Activated naive CD8-positive, alpha-beta T cell treated with anti-CD3 and anti-CD28 coated beads, Interleukin-2, amount 10 ng/mL, durations not matched to agents 7 days and 5 days (primary cell): ENCODE data around the gene ZNF407. TPM values are rescaled to one million over a fixed set of nuclear protein-coding genes. Genes with fewer than 3 reads are reported as not detected.

Experiments
- ATAC-seq: fragments of 150-1000 bp; cut with Tn5 transposase; one replicate; pipeline ENCODE4 v1.10.0; 2021; ENCODE audit warnings: low read depth, moderate library complexity
- POLR2A ChIA-PET: fragments of 350-600 bp; sonication (Branson Sonifier 250); formaldehyde crosslinking; loops from one replicate; lab custom pipeline; 2021; ENCODE audit warnings: antibody characterized with exemption; lab: Charles Lee
- DNase-seq: peaks from one replicate; pipeline ENCODE4 v3.0.0; 2021
- H3K27ac Mint-ChIP-seq: one replicate; pipeline ENCODE4 v1.8.0; 2022; ENCODE audit warnings: mild to moderate bottlenecking, mixed read lengths
- H3K27me3 Mint-ChIP-seq: one replicate; pipeline ENCODE4 v1.8.0; 2022; ENCODE audit warnings: mild to moderate bottlenecking, moderate library complexity, mixed read lengths
- H3K36me3 Mint-ChIP-seq: one replicate; pipeline ENCODE4 v1.8.0; 2021; ENCODE audit warnings: mild to moderate bottlenecking, mixed read lengths
- H3K4me1 Mint-ChIP-seq: one replicate; pipeline ENCODE4 v1.8.0; 2021; ENCODE audit warnings: mixed read lengths
- H3K4me3 Mint-ChIP-seq: one replicate; pipeline ENCODE4 v1.8.0; 2022; ENCODE audit warnings: mild to moderate bottlenecking, moderate library complexity, mixed read lengths
- H3K9me3 Mint-ChIP-seq: one replicate; pipeline ENCODE4 v1.8.0; 2021; ENCODE audit warnings: mixed read lengths
- total RNA-seq, 2 experiments: library from RNA; stranded (reverse); gene quantifications; one replicate each; pipeline ENCODE4 v1.2.3, GENCODE V29; 2021

The ZNF407 gene
- total RNA-seq, 2 experiments from 2014 or later: 16.9 to 17.1 TPM

DNA sequence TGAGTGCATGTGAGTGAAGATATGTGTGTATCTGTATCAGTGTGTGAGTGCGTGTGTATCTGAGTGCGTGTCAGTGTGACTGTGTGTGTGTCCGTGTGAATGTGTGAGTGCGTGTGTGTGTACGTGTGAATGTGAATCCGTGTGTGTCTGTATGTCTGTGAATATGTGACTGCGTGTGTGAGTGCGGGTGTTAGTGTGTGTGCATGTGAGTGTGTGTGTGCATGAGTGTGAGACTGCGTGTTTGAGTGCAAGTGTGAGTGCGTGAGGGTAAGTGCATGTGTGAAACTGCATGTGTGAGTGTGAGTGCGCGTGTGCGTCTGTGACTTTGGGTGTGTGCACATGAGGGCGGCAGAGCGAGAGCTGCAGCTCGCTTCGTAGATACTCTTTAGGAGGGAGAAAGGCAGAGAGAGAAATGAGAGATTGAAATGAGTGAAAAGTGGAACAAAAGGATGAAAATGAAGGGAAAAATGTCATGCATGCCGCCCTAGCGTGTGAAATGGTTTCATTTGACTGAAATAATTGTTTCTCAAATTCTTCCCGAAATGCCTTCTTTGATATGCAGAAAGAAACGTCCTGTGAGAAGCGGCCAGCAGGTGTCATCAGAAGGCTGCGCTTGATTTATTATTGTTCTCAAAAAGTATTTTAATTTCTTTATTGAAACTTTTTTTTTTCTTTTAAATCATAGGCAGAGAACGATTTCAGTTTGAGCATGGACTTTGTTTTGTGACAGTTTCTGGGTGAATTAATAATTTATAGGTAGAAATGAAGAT lies 25.6 kb downstream of the ZNF407 start:
- H3K27ac Mint-ChIP-seq: no peak overlapping the region
- no peaks in the 10 kb centered on the region for H3K27me3 Mint-ChIP-seq
- peaks cover 5% of the 10 kb centered on the region for H3K4me1 Mint-ChIP-seq
- no peaks in the 10 kb centered on the region for H3K36me3 Mint-ChIP-seq
- POLR2A ChIA-PET: no interaction called here
- ATAC-seq (no peak), DNase-seq (no peak)
- no peaks in the 10 kb centered on the region for H3K9me3 Mint-ChIP-seq
- H3K4me3 Mint-ChIP-seq: no peak overlapping the region

DNA sequence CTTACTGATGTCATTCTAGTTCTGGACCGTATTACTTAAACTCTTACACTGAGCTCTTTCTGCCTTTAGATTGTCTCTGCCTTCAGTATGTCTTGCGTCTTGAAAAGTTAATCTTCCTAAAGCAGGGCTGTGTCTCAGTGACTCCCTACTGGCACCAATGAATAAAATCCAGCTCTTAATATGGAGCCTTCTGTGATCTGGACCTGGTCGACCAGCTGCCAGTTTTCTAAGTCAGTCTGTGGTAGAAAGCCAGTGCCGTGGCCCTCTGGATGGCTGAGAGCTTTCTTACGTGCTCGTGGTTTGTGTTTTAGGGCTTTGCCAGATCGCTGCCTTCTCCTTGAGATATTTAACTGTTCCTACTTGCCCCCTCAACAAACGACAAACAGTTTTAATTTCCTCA lies 26.8 kb downstream of the ZNF407 start:
- Mint-ChIP-seq H3K4me3 (no peak overlapping the region), H3K4me1 (peaks cover 5% of the 10 kb centered on the region), H3K27ac (no peak overlapping the region), H3K9me3 (no peaks in the 10 kb centered on the region), H3K36me3 (peaks cover 1% of the 10 kb centered on the region), H3K27me3 (no peaks in the 10 kb centered on the region)
- DNase-seq: no peak
- POLR2A ChIA-PET: interaction anchor here (0.7 kb wide), 1 partner anchor 42 kb away, joined by 3 read pairs; no protein-coding TSS in a partner anchor
- ATAC-seq: no peak

- ATAC-seq (no peak), DNase-seq (no peak)
- Mint-ChIP-seq H3K27ac (no peak overlapping the region), H3K4me3 (no peak overlapping the region), H3K4me1 (peaks cover 5% of the 10 kb centered on the region), H3K36me3 (peaks cover 1% of the 10 kb centered on the region), H3K9me3 (no peaks in the 10 kb centered on the region), H3K27me3 (no peaks in the 10 kb centered on the region)
- POLR2A ChIA-PET: no interaction called here
Measured at GRCh38 chr18:74625157-74625556, 27.5 kb downstream of the ZNF407 start.

DNA sequence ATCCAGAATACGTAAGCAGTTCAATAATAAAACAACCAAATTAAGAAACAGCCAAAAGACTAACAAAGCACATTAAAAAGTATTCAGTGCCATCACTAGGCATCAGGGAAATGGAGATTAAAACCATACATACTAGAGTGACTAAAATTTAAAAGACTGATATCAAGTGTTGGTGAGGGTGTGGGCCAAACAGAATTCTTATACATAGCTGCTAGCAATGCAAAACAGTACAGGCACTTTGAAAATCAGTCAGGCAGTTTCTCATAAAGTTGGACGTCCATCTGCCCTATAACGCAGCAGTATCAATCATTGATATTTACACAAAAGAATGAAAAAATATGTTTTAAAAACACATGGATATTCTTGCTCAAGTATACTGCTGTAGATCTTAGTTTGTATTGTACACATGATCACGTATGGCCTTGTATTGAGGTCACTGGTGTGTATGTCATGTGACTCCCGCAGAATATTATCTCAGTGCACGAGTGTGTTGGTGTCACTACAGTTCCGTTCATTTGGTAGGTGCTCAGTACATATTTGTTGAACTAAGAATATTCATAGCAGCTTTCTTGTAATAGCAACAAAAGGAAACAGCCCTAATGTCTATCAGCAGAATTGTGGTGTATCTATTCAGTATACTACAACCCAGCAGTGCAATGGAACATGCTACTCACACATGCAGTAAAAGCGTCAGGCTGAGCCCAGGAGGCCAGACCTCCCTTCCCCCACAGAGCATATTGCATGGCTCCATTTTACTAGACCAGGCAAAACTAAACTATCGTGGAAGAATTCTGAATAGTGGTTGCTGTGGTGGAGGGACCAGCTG lies 28.6 kb downstream of the ZNF407 start:
- Mint-ChIP-seq H3K27ac (no peak overlapping the region), H3K9me3 (no peaks in the 10 kb centered on the region), H3K4me1 (peaks cover 9% of the 10 kb centered on the region), H3K36me3 (peaks cover 1% of the 10 kb centered on the region), H3K27me3 (no peaks in the 10 kb centered on the region), H3K4me3 (no peak overlapping the region)
- DNase-seq: no peak
- ATAC-seq: no peak
- POLR2A ChIA-PET: no interaction called here

DNA sequence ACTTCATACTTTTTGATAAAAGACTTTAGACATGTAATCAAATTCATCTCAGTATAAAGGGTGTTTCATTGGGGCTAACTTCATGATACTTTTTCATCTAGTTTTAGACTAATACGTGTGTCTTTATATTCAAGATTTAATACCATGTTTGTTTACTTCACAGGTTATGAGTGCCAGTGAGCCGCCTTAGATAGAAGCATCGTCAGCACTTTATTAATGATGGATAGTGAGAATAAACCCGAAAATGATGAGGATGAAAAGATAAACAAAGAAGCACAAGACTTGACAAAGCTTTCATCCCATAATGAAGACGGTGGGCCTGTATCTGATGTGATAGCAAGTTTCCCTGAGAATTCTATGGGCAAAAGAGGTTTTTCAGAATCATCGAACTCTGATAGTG lies 33.1 kb downstream of the ZNF407 start:
- peaks cover 23% of the 10 kb centered on the region for H3K4me1 Mint-ChIP-seq

DNA sequence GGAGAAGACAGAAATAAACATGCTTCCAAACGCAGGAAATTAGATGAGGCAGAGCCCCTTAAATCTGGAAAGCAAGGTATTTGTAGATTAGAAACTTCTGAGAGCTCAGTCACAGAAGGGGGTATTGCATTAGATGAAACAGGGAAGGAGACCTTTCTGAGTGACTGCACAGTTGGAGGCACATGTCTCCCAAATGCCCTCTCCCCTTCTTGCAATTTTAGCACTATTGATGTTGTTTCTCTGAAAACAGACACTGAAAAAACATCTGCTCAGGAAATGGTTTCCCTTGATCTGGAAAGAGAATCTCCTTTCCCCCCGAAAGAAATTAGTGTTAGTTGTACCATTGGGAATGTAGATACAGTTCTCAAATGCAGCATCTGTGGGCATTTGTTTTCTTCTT lies 33.5 kb downstream of the ZNF407 start:
- H3K4me1 Mint-ChIP-seq: peaks cover 23% of the 10 kb centered on the region
- peak overlapping the region; percentile 81 for H3K4me3 Mint-ChIP-seq
- peak; percentile 23 for ATAC-seq

More for the DNA sequence above, 33.1 kb downstream of the ZNF407 start:
- Mint-ChIP-seq H3K27ac (peak overlapping the region; percentile 95), H3K27me3 (no peaks in the 10 kb centered on the region), H3K36me3 (peaks cover 16% of the 10 kb centered on the region), H3K9me3 (no peaks in the 10 kb centered on the region), H3K4me3 (peak overlapping the region; percentile 34)
- DNase-seq (no peak), ATAC-seq (no peak)
- POLR2A ChIA-PET: interaction anchor here (1.2 to 1.5 kb wide), 2 partner anchors 34 to 440 kb away, joined by 3 to 4 read pairs; no protein-coding TSS in a partner anchor

DNA sequence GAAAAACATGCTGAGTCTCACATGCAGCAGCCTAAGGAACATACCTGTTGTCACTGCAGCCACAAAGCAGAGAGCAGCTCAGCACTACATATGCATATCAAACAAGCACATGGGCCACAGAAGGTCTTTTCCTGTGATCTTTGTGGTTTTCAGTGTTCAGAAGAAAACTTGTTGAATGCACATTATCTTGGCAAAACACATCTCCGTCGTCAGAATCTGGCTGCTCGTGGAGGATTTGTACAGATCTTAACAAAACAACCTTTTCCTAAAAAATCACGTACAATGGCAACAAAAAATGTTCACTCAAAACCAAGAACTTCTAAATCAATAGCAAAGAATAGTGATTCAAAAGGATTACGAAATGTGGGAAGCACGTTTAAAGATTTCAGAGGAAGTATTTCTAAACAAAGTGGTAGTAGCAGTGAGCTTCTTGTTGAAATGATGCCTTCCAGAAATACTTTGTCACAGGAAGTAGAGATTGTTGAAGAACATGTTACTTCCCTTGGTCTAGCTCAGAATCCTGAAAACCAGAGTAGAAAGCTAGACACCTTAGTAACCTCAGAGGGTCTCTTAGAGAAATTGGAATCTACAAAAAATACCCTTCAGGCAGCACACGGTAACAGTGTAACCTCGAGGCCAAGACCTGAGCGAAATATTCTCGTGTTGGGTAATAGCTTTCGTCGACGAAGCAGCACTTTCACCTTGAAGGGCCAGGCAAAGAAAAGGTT lies 34.1 kb downstream of the ZNF407 start:
- H3K9me3 Mint-ChIP-seq: no peaks in the 10 kb centered on the region
- peaks cover 23% of the 10 kb centered on the region for H3K4me1 Mint-ChIP-seq
- DNase-seq: no peak
- peaks cover 16% of the 10 kb centered on the region for H3K36me3 Mint-ChIP-seq
- peak; percentile 87 for ATAC-seq
- peak overlapping the region; percentile 95 for H3K27ac Mint-ChIP-seq
- POLR2A ChIA-PET: interaction anchor here (1.0 to 1.7 kb wide), 4 partner anchors 33 to 577 kb away, joined by 3 to 10 read pairs (median 4); partner anchors contain the start of gene PTGR3
- peak overlapping the region; percentile 81 for H3K4me3 Mint-ChIP-seq
- H3K27me3 Mint-ChIP-seq: no peaks in the 10 kb centered on the region

More for the DNA sequence above, 33.5 kb downstream of the ZNF407 start:
- Mint-ChIP-seq H3K9me3 (no peaks in the 10 kb centered on the region), H3K27ac (peak overlapping the region; percentile 95), H3K27me3 (no peaks in the 10 kb centered on the region), H3K36me3 (peaks cover 16% of the 10 kb centered on the region)
- DNase-seq: no peak
- POLR2A ChIA-PET: interaction anchor here (1.0 to 1.6 kb wide), 3 partner anchors 33 to 440 kb away, joined by 3 to 10 read pairs (median 3); no protein-coding TSS in a partner anchor

DNA sequence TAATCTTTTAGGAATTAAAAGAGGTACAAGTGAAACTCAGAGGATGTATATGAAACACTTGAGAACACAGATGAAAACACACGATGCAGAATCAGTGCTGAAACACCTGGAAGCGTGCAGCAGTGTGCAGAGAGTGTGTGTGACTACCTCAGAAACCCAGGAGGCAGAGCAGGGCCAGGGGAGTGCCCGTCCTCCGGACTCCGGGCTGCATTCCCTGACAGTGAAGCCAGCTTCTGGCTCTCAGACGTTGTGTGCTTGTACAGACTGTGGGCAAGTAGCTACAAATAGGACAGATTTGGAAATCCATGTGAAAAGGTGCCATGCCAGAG lies 34.6 kb downstream of the ZNF407 start:
- DNase-seq (no peak), ATAC-seq (peak; percentile 56)
- Mint-ChIP-seq H3K9me3 (no peaks in the 10 kb centered on the region), H3K36me3 (peaks cover 16% of the 10 kb centered on the region), H3K27ac (peak overlapping the region; percentile 95), H3K27me3 (no peaks in the 10 kb centered on the region), H3K4me1 (peaks cover 23% of the 10 kb centered on the region), H3K4me3 (peak overlapping the region; percentile 81)
- POLR2A ChIA-PET: interaction anchor here (1.0 to 1.7 kb wide), 4 partner anchors 34 to 577 kb away, joined by 3 to 10 read pairs (median 4); partner anchors contain the start of gene PTGR3

DNA sequence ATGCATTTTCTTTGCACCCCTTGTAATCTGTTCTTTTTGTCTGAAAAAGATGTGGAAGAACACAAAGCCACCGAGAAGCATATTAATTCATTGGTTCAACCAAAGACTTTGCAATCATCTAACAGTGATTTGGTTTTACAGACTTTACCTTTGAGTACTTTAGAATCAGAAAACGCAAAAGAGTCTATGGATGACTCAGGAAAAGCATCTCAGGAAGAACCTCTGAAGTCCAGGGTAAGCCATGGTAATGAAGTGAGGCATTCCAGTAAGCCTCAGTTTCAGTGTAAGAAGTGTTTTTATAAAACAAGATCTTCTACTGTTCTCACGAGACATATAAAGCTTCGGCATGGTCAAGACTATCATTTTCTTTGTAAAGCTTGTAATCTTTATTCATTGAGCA lies 35.2 kb downstream of the ZNF407 start:
- Mint-ChIP-seq H3K36me3 (peaks cover 16% of the 10 kb centered on the region), H3K27ac (peak overlapping the region; percentile 95), H3K9me3 (no peaks in the 10 kb centered on the region), H3K4me3 (no peak overlapping the region), H3K27me3 (no peaks in the 10 kb centered on the region), H3K4me1 (peaks cover 21% of the 10 kb centered on the region)
- DNase-seq: no peak
- no peak for ATAC-seq
- POLR2A ChIA-PET: interaction anchor here (1.7 kb wide), 1 partner anchor 576 kb away, joined by 5 read pairs; the partner anchor contains the start of gene PTGR3

DNA sequence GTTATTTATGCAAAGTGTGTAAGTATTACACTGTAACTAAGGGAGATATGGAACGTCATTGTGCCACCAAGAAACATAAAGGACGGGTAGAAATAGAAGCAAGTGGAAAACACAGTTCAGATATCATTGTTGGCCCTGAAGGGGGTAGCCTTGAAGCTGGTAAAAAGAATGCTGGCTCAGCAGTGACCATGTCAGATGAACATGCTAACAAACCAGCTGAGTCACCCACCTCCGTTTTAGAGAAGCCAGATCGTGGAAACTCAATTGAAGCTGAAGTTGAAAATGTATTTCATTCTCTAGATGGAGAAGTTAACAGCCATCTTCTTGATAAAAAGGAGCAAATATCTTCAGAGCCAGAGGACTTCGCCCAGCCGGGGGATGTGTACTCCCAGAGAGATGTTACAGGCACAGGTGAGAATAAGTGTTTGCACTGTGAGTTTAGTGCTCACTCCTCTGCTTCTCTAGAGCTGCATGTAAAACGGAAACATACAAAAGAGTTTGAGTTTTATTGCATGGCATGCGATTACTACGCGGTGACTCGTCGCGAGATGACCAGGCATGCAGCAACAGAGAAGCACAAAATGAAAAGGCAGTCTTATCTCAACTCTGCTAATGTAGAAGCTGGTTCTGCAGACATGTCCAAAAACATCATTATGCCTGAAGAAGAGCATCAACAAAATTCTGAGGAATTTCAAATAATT lies 36.1 kb downstream of the ZNF407 start:
- POLR2A ChIA-PET: no interaction called here
- Mint-ChIP-seq H3K36me3 (peaks cover 18% of the 10 kb centered on the region), H3K4me1 (peaks cover 21% of the 10 kb centered on the region), H3K9me3 (no peaks in the 10 kb centered on the region), H3K27ac (no peak overlapping the region), H3K27me3 (no peaks in the 10 kb centered on the region), H3K4me3 (no peak overlapping the region)
- ATAC-seq: no peak
- DNase-seq: no peak

- DNase-seq (no peak), ATAC-seq (no peak)
- peaks cover 18% of the 10 kb centered on the region for H3K36me3 Mint-ChIP-seq
- H3K4me3 Mint-ChIP-seq: no peak overlapping the region
- POLR2A ChIA-PET: no interaction called here
- peaks cover 21% of the 10 kb centered on the region for H3K4me1 Mint-ChIP-seq
- no peaks in the 10 kb centered on the region for H3K9me3 Mint-ChIP-seq
- H3K27ac Mint-ChIP-seq: no peak overlapping the region
- no peaks in the 10 kb centered on the region for H3K27me3 Mint-ChIP-seq
Measured at GRCh38 chr18:74635224-74635975, 37.7 kb downstream of the ZNF407 start.

DNA sequence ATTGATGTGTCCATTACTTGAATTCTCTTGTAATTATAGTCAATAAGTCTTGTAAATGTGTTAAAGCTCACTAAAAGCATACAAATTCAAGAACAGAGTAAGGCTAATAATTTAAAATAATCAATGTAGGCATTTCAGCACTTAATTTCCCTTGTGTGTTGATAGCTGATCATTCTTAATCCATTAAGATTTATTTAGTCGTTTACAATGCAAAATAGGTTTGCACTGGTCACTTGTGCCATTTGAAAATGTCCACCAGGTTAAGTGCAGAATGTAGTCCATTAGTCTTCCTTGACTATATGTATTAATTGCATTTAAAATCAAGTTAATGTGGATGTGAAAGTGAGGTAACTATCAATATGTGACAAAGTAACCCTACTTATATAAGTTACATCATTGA lies 39.4 kb downstream of the ZNF407 start:
- H3K9me3 Mint-ChIP-seq: no peaks in the 10 kb centered on the region
- POLR2A ChIA-PET: no interaction called here
- H3K27ac Mint-ChIP-seq: no peak overlapping the region
- DNase-seq (no peak), ATAC-seq (no peak)
- H3K4me3 Mint-ChIP-seq: no peak overlapping the region
- H3K4me1 Mint-ChIP-seq: peaks cover 8% of the 10 kb centered on the region
- peaks cover 18% of the 10 kb centered on the region for H3K36me3 Mint-ChIP-seq
- H3K27me3 Mint-ChIP-seq: no peaks in the 10 kb centered on the region
